ENCODE data around the gene NTM.

Gene NTM

GRCh38 chr11:131689049-131689925 is 318.9 kb downstream of the NTM start:
- peaks cover 41% of the 10 kb centered on the region for H3K27me3 Mint-ChIP-seq
- H3K4me1 Mint-ChIP-seq (ENCODE audit: low read depth) = peaks cover under 1% of the 10 kb centered on the region
- intact Hi-C loops (cut with micrococcal nuclease) = no loop called here
- H3K9me3 Mint-ChIP-seq = no peaks in the 10 kb centered on the region
- H3K27ac Mint-ChIP-seq = no peak overlapping the region
- no peaks in the 10 kb centered on the region for H3K36me3 Mint-ChIP-seq (ENCODE audit: low read depth)
- no peak overlapping the region for H3K4me3 Mint-ChIP-seq

- Mint-ChIP-seq H3K4me3 (no peak overlapping the region), H3K4me1 (ENCODE audit: low read depth) (peaks cover 6% of the 10 kb centered on the region), H3K9me3 (no peaks in the 10 kb centered on the region), H3K27ac (no peak overlapping the region), H3K27me3 (peaks cover 50% of the 10 kb centered on the region), H3K36me3 (ENCODE audit: low read depth) (no peaks in the 10 kb centered on the region)
- intact Hi-C loops (cut with micrococcal nuclease) = no loop called here
Measured at GRCh38 chr11:131690362-131690761, 319.9 kb downstream of the NTM start.

- Mint-ChIP-seq H3K36me3 (ENCODE audit: low read depth) (no peaks in the 10 kb centered on the region), H3K4me1 (ENCODE audit: low read depth) (peaks cover 6% of the 10 kb centered on the region), H3K27ac (no peak overlapping the region), H3K4me3 (no peak overlapping the region), H3K27me3 (peaks cover 54% of the 10 kb centered on the region), H3K9me3 (no peaks in the 10 kb centered on the region)
- intact Hi-C loops (cut with micrococcal nuclease) = no loop called here
Measured at GRCh38 chr11:131690776-131691175, 320.4 kb downstream of the NTM start.

GRCh38 chr11:131691181-131692041 is 321.0 kb downstream of the NTM start:
- Mint-ChIP-seq H3K9me3 (no peaks in the 10 kb centered on the region), H3K27ac (no peak overlapping the region), H3K27me3 (peaks cover 58% of the 10 kb centered on the region), H3K36me3 (ENCODE audit: low read depth) (no peaks in the 10 kb centered on the region), H3K4me1 (ENCODE audit: low read depth) (peaks cover 6% of the 10 kb centered on the region), H3K4me3 (no peak overlapping the region)
- intact Hi-C loops (cut with micrococcal nuclease) = no loop called here

GRCh38 chr11:131692151-131692550 is 321.7 kb downstream of the NTM start:
- H3K27ac Mint-ChIP-seq = no peak overlapping the region
- intact Hi-C loops (cut with micrococcal nuclease) = no loop called here
- H3K4me3 Mint-ChIP-seq = no peak overlapping the region
- no peaks in the 10 kb centered on the region for H3K9me3 Mint-ChIP-seq
- H3K36me3 Mint-ChIP-seq (ENCODE audit: low read depth) = no peaks in the 10 kb centered on the region
- peaks cover 58% of the 10 kb centered on the region for H3K27me3 Mint-ChIP-seq
- H3K4me1 Mint-ChIP-seq (ENCODE audit: low read depth) = peaks cover 6% of the 10 kb centered on the region

GRCh38 chr11:131692961-131693360 is 322.5 kb downstream of the NTM start:
- intact Hi-C loops (cut with micrococcal nuclease) = no loop called here
- Mint-ChIP-seq H3K36me3 (ENCODE audit: low read depth) (no peaks in the 10 kb centered on the region), H3K4me1 (ENCODE audit: low read depth) (peaks cover 6% of the 10 kb centered on the region), H3K9me3 (no peaks in the 10 kb centered on the region), H3K4me3 (no peak overlapping the region), H3K27ac (no peak overlapping the region), H3K27me3 (peaks cover 56% of the 10 kb centered on the region)

- Mint-ChIP-seq H3K36me3 (ENCODE audit: low read depth) (no peaks in the 10 kb centered on the region), H3K9me3 (no peaks in the 10 kb centered on the region), H3K27me3 (peaks cover 51% of the 10 kb centered on the region), H3K4me3 (no peak overlapping the region), H3K27ac (no peak overlapping the region), H3K4me1 (ENCODE audit: low read depth) (peaks cover 6% of the 10 kb centered on the region)
- intact Hi-C loops (cut with micrococcal nuclease) = no loop called here
Measured at GRCh38 chr11:131693756-131694155, 323.3 kb downstream of the NTM start.

- H3K36me3 Mint-ChIP-seq (ENCODE audit: low read depth) = no peaks in the 10 kb centered on the region
- peaks cover 47% of the 10 kb centered on the region for H3K27me3 Mint-ChIP-seq
- no peak overlapping the region for H3K27ac Mint-ChIP-seq
- no peaks in the 10 kb centered on the region for H3K9me3 Mint-ChIP-seq
- no peak overlapping the region for H3K4me3 Mint-ChIP-seq
- intact Hi-C loops (cut with micrococcal nuclease) = no loop called here
- H3K4me1 Mint-ChIP-seq (ENCODE audit: low read depth) = peaks cover 6% of the 10 kb centered on the region
Measured at GRCh38 chr11:131694526-131695424, 324.4 kb downstream of the NTM start.

- intact Hi-C loops (cut with micrococcal nuclease) = no loop called here
- Mint-ChIP-seq H3K36me3 (ENCODE audit: low read depth) (no peaks in the 10 kb centered on the region), H3K27me3 (peaks cover 40% of the 10 kb centered on the region), H3K4me3 (no peak overlapping the region), H3K27ac (no peak overlapping the region), H3K9me3 (no peaks in the 10 kb centered on the region), H3K4me1 (ENCODE audit: low read depth) (peaks cover 6% of the 10 kb centered on the region)
Measured at GRCh38 chr11:131695889-131696429, 325.5 kb downstream of the NTM start.

- no peak overlapping the region for H3K27ac Mint-ChIP-seq
- peaks cover 37% of the 10 kb centered on the region for H3K27me3 Mint-ChIP-seq
- H3K9me3 Mint-ChIP-seq = no peaks in the 10 kb centered on the region
- no peaks in the 10 kb centered on the region for H3K36me3 Mint-ChIP-seq (ENCODE audit: low read depth)
- no peak overlapping the region for H3K4me3 Mint-ChIP-seq
- peaks cover 6% of the 10 kb centered on the region for H3K4me1 Mint-ChIP-seq (ENCODE audit: low read depth)
- intact Hi-C loops (cut with micrococcal nuclease) = no loop called here
Measured at GRCh38 chr11:131696690-131697089, 326.3 kb downstream of the NTM start.

GRCh38 chr11:131703311-131703710 is 332.9 kb downstream of the NTM start:
- Mint-ChIP-seq H3K9me3 (peaks cover 28% of the 10 kb centered on the region), H3K27me3 (peaks cover 2% of the 10 kb centered on the region), H3K27ac (no peak overlapping the region), H3K36me3 (ENCODE audit: low read depth) (no peaks in the 10 kb centered on the region), H3K4me3 (no peak overlapping the region), H3K4me1 (ENCODE audit: low read depth) (no peaks in the 10 kb centered on the region)
- intact Hi-C loops (cut with micrococcal nuclease) = no loop called here

GRCh38 chr11:131704682-131705081 is 334.3 kb downstream of the NTM start:
- Mint-ChIP-seq H3K36me3 (ENCODE audit: low read depth) (no peaks in the 10 kb centered on the region), H3K27ac (no peak overlapping the region), H3K4me1 (ENCODE audit: low read depth) (no peaks in the 10 kb centered on the region), H3K9me3 (peaks cover 28% of the 10 kb centered on the region), H3K4me3 (no peak overlapping the region), H3K27me3 (peaks cover 1% of the 10 kb centered on the region)
- intact Hi-C loops (cut with micrococcal nuclease) = no loop called here

GRCh38 chr11:131710511-131710910 is 340.1 kb downstream of the NTM start:
- Mint-ChIP-seq H3K9me3 (no peaks in the 10 kb centered on the region), H3K4me1 (ENCODE audit: low read depth) (peaks cover 14% of the 10 kb centered on the region), H3K4me3 (no peak overlapping the region), H3K36me3 (ENCODE audit: low read depth) (no peaks in the 10 kb centered on the region), H3K27ac (no peak overlapping the region), H3K27me3 (peaks cover 1% of the 10 kb centered on the region)
- intact Hi-C loops (cut with micrococcal nuclease) = no loop called here
